Right lung (tissue), 10 donors: ENCODE results near the gene PLAAT1. TPM values are rescaled to one million over a fixed set of nuclear protein-coding genes. Genes with fewer than 3 reads are reported as not detected.

Experiments used
- DNase-seq, 2 donors: peaks; one replicate each; pipeline ENCODE4 v3.0.0-alpha.2; 2013
- long read RNA-seq, 8 donors: transcript quantifications; one replicate each; lab custom pipeline, GENCODE V29; 2026
- polyA plus RNA-seq, 5 donors: library from polyadenylated mRNA; unstranded; fragments of 120-200 nt; gene quantifications; one replicate each; pipeline versions ENCODE4 v1.2.1 to v1.2.3, GENCODE V29; 2013; ENCODE audit warnings: inconsistent platforms in 1 of 5, low replicate concordance in 1 of 5; ENCODE audit not compliant: insufficient read length in 5 of 5, insufficient read depth in 1 of 5

PLAAT1 gene
- 1 to 10 TPM in 1 of 5 donors, under 1 TPM in 4; 0.40 to 1.1 (median 0.60) TPM for polyA plus RNA-seq
- long read RNA-seq, donor 1, partial matches to known transcripts = 0 of 2 reads
- long read RNA-seq, donor 1, other reads (novel, unspliced or antisense) = 0 of 2 reads
- long read RNA-seq, donor 2 = 0 reads
- long read RNA-seq, donor 3 = 0 reads
- long read RNA-seq, donor 4 = 0 reads
- long read RNA-seq, donor 5 = 0 reads
- long read RNA-seq, donor 6 = 0 reads
- long read RNA-seq, donor 7, partial matches to known transcripts = 0 of 1 reads
- long read RNA-seq, donor 7, other reads (novel, unspliced or antisense) = 0 of 1 reads
- long read RNA-seq, donor 8 = 0 reads

- peak; percentile 45 to 57 for DNase-seq
These were observed at the start of gene PLAAT1 for GRCh38 chr3:193240850-193241706. PLAAT1 (plus strand) TSS chr3:193241222; CDS start chr3:193255651, 14,429 bp downstream.

GRCh38 chr3:193194371-193194770, 46.7 kb upstream of the PLAAT1 start:
- DNase-seq = peak in 1 of 2 donors; percentile 7

GRCh38 chr3:193196746-193197145, 44.3 kb upstream of the PLAAT1 start:
- no peak for DNase-seq

GRCh38 chr3:193207290-193208273, 33.4 kb upstream of the PLAAT1 start:
- DNase-seq = no peak

GRCh38 chr3:193210618-193211017, 30.4 kb upstream of the PLAAT1 start:
- DNase-seq = no peak

- no peak for DNase-seq
These were observed 29.8 kb upstream of the PLAAT1 start for GRCh38 chr3:193211173-193211572.

GRCh38 chr3:193211984-193212383, 29.0 kb upstream of the PLAAT1 start:
- no peak for DNase-seq

GRCh38 chr3:193212844-193213243, 28.2 kb upstream of the PLAAT1 start:
- DNase-seq = no peak

GRCh38 chr3:193214445-193214844, 26.6 kb upstream of the PLAAT1 start:
- no peak for DNase-seq

- DNase-seq = no peak
These were observed 15.5 kb upstream of the PLAAT1 start for GRCh38 chr3:193225302-193226125.

- no peak for DNase-seq
These were observed 12.8 kb upstream of the PLAAT1 start for GRCh38 chr3:193228206-193228605.

- DNase-seq = no peak
These were observed 11.1 kb upstream of the PLAAT1 start for GRCh38 chr3:193229851-193230420.

GRCh38 chr3:193230610-193231009, 10.4 kb upstream of the PLAAT1 start:
- no peak for DNase-seq

- DNase-seq = no peak
These were observed 9.8 kb upstream of the PLAAT1 start for GRCh38 chr3:193231201-193231600.

GRCh38 chr3:193236599-193236998, 4.4 kb upstream of the PLAAT1 start:
- no peak for DNase-seq

- DNase-seq = no peak
These were observed 4.0 kb upstream of the PLAAT1 start for GRCh38 chr3:193237030-193237429.

GRCh38 chr3:193240436-193240849, 579 bp upstream of the PLAAT1 start:
- DNase-seq = peak in 1 of 2 donors; percentile 26

- DNase-seq = no peak
These were observed 694 bp downstream of the PLAAT1 start for GRCh38 chr3:193241716-193242115.

GRCh38 chr3:193243571-193243970, 2.5 kb downstream of the PLAAT1 start:
- DNase-seq = no peak

- no peak for DNase-seq
These were observed 7.9 kb downstream of the PLAAT1 start for GRCh38 chr3:193248848-193249468.
